Measurements from ENCODE around the gene STARD10. TPM values are rescaled to one million over a fixed set of nuclear protein-coding genes. Genes with fewer than 3 reads are reported as not detected.
A peak's percentile ranks its signal among the peaks of the same experiment; 100 is the strongest.

Gene STARD10
- total RNA-seq, 2 donors from 2014 or later, result 122 to 209 TPM

DNA sequence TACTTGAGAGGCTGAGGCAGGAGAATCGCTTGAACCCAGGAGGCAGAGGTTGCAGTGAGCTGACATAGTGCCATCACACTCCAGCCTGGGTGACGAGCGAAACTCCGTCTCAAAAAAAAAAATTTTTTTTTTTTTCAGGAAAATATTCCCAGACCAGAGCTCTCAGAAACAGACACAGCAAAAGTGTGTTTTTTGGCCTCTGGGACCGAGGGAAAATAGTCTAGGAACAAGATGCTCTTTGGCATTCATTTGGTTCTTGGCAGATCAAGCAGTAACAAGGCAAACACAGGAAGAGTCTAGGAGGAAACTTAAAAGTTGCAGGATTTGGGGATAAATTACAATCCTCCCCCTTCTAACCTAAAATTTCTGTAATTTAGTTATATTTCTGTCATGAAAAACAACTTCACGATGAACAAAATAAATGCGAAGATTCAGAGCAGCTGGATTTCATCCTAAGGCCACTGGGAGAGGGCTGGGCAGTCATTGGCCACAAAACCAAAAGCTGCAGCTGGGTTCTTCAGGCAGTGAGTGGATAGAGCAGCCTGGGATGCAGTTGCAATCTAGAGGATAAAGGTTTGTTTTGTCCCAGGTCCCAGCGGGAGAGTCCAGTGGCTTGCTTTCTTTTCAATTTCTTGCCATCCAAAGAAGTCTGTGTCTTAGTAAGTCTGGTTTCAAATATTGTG lies 40.1 kb upstream of the STARD10 start:
- WGBS, 2 donors, result 68 to 70% methylated on average over 8 of the region's 8 CpGs
- TF ChIP-seq, protein P1, sequence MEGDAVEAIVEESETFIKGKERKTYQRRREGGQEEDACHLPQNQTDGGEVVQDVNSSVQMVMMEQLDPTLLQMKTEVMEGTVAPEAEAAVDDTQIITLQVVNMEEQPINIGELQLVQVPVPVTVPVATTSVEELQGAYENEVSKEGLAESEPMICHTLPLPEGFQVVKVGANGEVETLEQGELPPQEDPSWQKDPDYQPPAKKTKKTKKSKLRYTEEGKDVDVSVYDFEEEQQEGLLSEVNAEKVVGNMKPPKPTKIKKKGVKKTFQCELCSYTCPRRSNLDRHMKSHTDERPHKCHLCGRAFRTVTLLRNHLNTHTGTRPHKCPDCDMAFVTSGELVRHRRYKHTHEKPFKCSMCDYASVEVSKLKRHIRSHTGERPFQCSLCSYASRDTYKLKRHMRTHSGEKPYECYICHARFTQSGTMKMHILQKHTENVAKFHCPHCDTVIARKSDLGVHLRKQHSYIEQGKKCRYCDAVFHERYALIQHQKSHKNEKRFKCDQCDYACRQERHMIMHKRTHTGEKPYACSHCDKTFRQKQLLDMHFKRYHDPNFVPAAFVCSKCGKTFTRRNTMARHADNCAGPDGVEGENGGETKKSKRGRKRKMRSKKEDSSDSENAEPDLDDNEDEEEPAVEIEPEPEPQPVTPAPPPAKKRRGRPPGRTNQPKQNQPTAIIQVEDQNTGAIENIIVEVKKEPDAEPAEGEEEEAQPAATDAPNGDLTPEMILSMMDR (IDR thresholded peaks at IDR 0.05), result no peak
- no peak for TF ChIP-seq POLR2A (IDR thresholded peaks at IDR 0.05)
- Histone ChIP-seq H3K36me3 (replicated peaks in 1 of 2; ENCODE audit: insufficient read depth in 1 of 2, low read depth in 2 of 2) (peaks cover 0 to 5% of the 10 kb centered on the region in 2 donors), H3K4me1 (peaks cover 8% of the 10 kb centered on the region), H3K27me3 (no peaks in the 10 kb centered on the region), H3K4me3 (no peak overlapping the region), H3K9me3 (no peaks in the 10 kb centered on the region), H3K27ac (peak overlapping the region in 2 of 4 donors; percentile 44 to 58)
- ATAC-seq, result no peak
- DNase-seq, result no peak
- intact Hi-C loops (cut with DNase I), result loop anchor here (5.0 kb wide), 1 partner anchor 343 kb away; no protein-coding TSS in a partner anchor

DNA sequence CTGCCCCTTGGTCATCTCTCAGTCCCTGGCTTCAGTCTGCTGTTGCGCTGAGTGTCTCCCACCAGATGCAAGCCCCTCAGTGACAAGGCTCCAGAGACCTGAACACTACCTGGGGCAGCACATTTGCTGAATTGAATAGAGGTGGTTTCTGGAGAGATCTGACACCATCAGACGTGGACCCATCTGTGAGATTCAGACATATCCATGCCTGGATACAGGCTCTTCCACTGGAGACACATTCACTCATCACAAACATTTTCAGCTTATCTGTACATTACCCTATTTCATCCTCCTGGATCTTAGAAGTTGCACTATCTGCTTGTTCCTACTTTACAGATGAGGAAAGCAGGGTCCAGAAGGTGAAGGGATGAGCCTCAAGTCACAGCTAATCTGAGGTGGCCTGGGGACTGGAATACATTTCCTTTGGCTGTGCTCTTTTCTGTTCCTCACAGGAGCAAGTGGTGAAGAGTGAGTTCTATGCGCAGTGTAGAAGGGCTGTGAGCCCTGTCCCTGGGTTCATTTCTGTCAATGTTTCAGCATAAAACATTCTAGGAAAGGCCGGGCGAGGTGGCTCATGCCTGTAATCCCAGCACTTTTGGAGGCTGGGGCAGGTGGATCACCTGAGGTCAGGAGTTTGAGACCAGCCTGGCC lies 39.4 kb upstream of the STARD10 start:
- H3K36me3 ChIP-seq (replicated peaks in 1 of 2; ENCODE audit: insufficient read depth in 1 of 2, low read depth in 2 of 2), result peaks cover 0 to 5% of the 10 kb centered on the region in 2 donors
- no peaks in the 10 kb centered on the region for H3K27me3 ChIP-seq
- ATAC-seq, result no peak
- WGBS, 2 donors, result 95% methylated on average over 5 of the region's 5 CpGs
- no peak for DNase-seq
- intact Hi-C loops (cut with DNase I), result loop anchor here (5.0 kb wide), 1 partner anchor 344 kb away; no protein-coding TSS in a partner anchor
- H3K27ac ChIP-seq, result peak overlapping the region in 2 of 4 donors; percentile 26 to 58
- TF ChIP-seq POLR2A (IDR thresholded peaks at IDR 0.05), result no peak
- TF ChIP-seq, protein P1 (IDR thresholded peaks at IDR 0.05), result no peak
- H3K4me3 ChIP-seq, result no peak overlapping the region
- H3K4me1 ChIP-seq, result peaks cover 8% of the 10 kb centered on the region
- no peaks in the 10 kb centered on the region for H3K9me3 ChIP-seq

DNA sequence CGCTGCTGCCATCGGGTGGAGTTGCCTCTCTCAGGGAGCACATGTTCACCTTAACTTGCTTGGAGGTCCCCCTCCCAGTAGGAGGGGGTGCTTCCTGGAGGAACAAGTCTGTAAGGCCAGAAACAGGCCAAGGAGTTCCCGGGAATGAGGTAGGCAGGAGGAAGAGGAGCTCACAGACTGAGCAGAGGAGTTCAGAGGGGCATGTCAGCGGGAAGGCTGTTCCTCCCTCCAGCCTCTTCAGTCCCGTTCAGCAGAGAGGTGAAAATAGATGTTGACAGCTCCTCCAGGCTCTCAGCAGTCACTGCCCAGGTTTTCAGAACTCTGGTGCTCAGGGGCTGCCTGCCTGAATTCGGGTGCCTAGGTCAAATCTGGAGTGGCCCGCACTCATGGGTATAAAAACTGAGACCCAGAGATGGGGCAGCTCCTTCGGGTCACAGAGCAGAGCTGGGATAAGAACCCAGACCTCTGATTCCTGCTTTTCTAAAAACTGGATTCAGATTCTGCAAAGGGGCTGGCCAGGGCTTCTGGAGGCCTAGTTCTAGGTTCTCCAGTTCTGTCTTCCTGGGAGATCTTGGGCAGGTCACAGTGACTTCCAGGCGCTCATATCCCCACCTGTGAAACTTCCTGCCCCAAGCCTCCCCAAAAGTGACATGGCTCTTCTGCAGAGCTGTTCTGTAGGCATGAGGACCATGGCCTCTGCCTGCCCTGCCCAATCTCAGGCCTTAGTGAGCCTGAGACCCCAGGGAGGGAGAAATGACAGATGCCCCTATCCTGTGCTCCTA lies 38.6 kb upstream of the STARD10 start:
- H3K27me3 ChIP-seq, result no peaks in the 10 kb centered on the region
- WGBS, 2 donors, result 69 to 97% methylated on average over 5 to 9 of the region's 9 CpGs
- H3K9me3 ChIP-seq, result no peaks in the 10 kb centered on the region
- H3K36me3 ChIP-seq (replicated peaks in 1 of 2; ENCODE audit: insufficient read depth in 1 of 2, low read depth in 2 of 2), result peaks cover 0 to 1% of the 10 kb centered on the region in 2 donors
- peak overlapping the region in 1 of 4 donors; percentile 26 for H3K27ac ChIP-seq
- no peak for DNase-seq
- no peak overlapping the region for H3K4me3 ChIP-seq
- no peak for ATAC-seq
- TF ChIP-seq, protein P1 (IDR thresholded peaks at IDR 0.05), result no peak
- TF ChIP-seq POLR2A (IDR thresholded peaks at IDR 0.05), result no peak
- peaks cover 8% of the 10 kb centered on the region for H3K4me1 ChIP-seq
- intact Hi-C loops (cut with DNase I), result loop anchor here (5.0 kb wide), 1 partner anchor 345 kb away; no protein-coding TSS in a partner anchor

DNA sequence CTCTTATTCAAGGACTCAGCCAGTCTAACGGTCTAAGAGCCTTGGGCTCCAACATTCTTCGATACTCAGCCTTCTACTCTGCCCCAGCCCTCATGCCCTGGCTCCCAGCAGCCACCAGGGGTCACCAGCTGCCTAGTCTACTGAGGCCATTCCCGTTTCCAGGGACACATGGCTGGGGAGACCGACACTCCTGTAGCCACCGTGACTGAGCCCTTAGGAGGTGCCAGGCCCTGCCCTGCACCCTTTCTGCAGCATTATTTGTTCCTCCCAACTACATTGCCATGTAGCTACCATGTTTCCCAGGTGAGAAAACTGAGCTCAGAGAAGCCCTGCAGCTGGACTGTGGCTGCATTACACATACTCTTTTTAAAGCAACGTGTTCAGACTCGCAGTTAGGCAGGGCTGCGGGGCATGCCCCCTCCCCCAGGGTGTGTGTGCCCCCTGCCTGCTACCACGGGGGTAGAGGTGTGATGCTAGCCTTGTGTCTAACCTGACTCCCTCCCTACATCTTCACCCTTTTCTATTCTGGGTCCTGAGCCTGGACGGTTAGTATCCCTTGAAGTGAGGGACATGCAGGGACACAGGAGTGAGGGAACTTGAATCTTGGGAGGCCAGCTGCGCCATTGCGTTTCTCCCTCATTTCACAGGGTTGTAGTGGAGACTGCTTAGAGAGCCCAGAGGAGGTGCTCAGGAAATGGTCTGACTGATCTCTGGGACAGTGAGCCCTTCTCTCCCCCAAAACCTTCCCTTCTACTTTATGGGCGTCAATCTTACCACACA lies 37.9 kb upstream of the STARD10 start:
- peaks cover 8% of the 10 kb centered on the region for H3K4me1 ChIP-seq
- H3K4me3 ChIP-seq, result no peak overlapping the region
- intact Hi-C loops (cut with DNase I), result loop anchor here (5.0 kb wide), 1 partner anchor 346 kb away; no protein-coding TSS in a partner anchor
- H3K27ac ChIP-seq, result peak overlapping the region in 1 of 4 donors; percentile 26
- H3K36me3 ChIP-seq (replicated peaks in 1 of 2; ENCODE audit: insufficient read depth in 1 of 2, low read depth in 2 of 2), result no peaks in the 10 kb centered on the region
- H3K27me3 ChIP-seq, result no peaks in the 10 kb centered on the region
- DNase-seq, result peak; percentile 87 to 90 (median 88)
- peak; percentile 94 for ATAC-seq
- WGBS, 2 donors, result 34 to 37% methylated on average over 11 to 13 of the region's 13 CpGs
- no peaks in the 10 kb centered on the region for H3K9me3 ChIP-seq
- no peak for TF ChIP-seq POLR2A (IDR thresholded peaks at IDR 0.05)
- TF ChIP-seq, protein P1 (IDR thresholded peaks at IDR 0.05), result peak; percentile 88 to 98 (median 96)
